ENCODE results near the gene CSTPP1.
A peak's percentile ranks its signal among the peaks of the same experiment; 100 is the strongest.

Gene CSTPP1

DNA sequence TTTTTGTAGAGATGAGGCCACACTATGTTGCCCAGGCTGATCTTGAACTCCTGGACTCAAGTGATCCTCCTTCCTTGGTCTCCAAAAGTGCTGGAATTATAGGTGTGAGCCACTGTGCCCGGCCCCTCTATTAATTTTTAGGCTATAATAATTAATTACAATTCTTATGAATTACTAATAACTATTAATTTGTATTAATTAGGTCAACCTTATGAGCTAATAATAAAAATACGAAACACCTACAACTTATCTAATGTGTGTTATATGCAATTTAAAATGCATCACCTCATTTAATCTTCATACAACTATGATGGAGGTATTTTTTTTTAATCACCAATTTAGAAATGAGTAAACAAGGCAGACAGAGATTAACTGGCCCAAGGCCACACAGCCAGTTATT, 44.5 kb upstream of the CSTPP1 start:
- no peak for DNase-seq
- TF ChIP-seq CTCF (IDR thresholded peaks at IDR 0.05; ENCODE audit: low read depth, low read length): no peak
- H3K27me3 ChIP-seq: no peaks in the 10 kb centered on the region
- H3K36me3 ChIP-seq: no peaks in the 10 kb centered on the region
- no peaks in the 10 kb centered on the region for H3K9me3 ChIP-seq
- H3K4me3 ChIP-seq (ENCODE audit: low read depth, low read length): no peak overlapping the region
- no peaks in the 10 kb centered on the region for H3K4me1 ChIP-seq

GRCh38 chr11:46892838-46893237, 43.7 kb upstream of the CSTPP1 start:
- H3K4me3 ChIP-seq (ENCODE audit: low read depth, low read length): no peak overlapping the region
- no peaks in the 10 kb centered on the region for H3K4me1 ChIP-seq
- TF ChIP-seq CTCF (IDR thresholded peaks at IDR 0.05; ENCODE audit: low read depth, low read length): no peak
- no peaks in the 10 kb centered on the region for H3K27me3 ChIP-seq
- DNase-seq: no peak
- no peaks in the 10 kb centered on the region for H3K36me3 ChIP-seq
- no peaks in the 10 kb centered on the region for H3K9me3 ChIP-seq

DNA sequence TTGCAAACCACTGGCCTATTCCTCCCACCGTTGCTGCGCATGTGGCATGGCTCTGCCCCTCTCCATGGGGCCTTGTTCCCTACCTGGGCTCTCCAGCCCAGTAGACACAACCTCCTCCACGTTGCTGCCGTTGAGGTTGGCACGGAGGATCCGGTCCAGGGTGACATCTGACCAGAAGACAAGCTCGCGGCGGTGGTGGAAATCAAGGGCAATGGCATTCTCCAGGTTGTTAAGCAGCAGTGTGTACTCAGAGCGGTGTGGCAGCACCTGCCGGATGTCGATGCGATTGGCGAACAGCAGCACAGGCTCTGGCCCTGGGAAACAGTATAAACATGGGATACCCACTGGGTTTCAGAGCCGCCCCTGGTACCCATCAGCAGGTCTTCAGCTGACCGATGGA, 42.1 kb upstream of the CSTPP1 start:
- no peaks in the 10 kb centered on the region for H3K9me3 ChIP-seq
- H3K27me3 ChIP-seq: no peaks in the 10 kb centered on the region
- no peaks in the 10 kb centered on the region for H3K36me3 ChIP-seq
- no peak for DNase-seq
- no peak for TF ChIP-seq CTCF (IDR thresholded peaks at IDR 0.05; ENCODE audit: low read depth, low read length)
- no peaks in the 10 kb centered on the region for H3K4me1 ChIP-seq
- no peak overlapping the region for H3K4me3 ChIP-seq (ENCODE audit: low read depth, low read length)

- no peaks in the 10 kb centered on the region for H3K36me3 ChIP-seq
- no peak for TF ChIP-seq CTCF (IDR thresholded peaks at IDR 0.05; ENCODE audit: low read depth, low read length)
- no peak for DNase-seq
Observed at GRCh38 chr11:46894961-46895360, 41.6 kb upstream of the CSTPP1 start.

DNA sequence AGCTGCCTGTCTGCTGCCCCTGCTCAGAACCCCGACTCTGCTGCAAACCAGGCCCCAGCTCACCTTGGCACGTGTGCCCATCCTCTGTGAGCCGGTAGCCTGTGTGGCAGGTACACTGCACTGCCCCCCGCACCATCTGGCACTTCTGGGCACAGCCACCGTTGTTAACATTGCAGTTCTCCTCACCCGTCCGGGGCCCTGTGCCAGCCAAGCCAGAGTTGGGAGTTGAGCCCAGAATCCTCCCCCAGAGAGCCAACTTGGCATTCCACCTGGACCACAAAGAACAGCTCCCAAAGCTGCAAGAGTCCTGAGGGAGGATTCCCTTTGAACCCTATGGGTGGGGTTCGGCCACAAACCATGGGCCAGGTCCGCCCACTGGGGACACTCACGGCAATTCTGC, 40.7 kb upstream of the CSTPP1 start:
- no peak for DNase-seq
- Histone ChIP-seq H3K36me3 (no peaks in the 10 kb centered on the region), H3K4me3 (ENCODE audit: low read depth, low read length) (no peak overlapping the region), H3K9me3 (no peaks in the 10 kb centered on the region), H3K4me1 (no peaks in the 10 kb centered on the region), H3K27me3 (no peaks in the 10 kb centered on the region)
- no peak for TF ChIP-seq CTCF (IDR thresholded peaks at IDR 0.05; ENCODE audit: low read depth, low read length)

More at GRCh38 chr11:46894961-46895360, 41.6 kb upstream of the CSTPP1 start:
- H3K9me3 ChIP-seq: no peaks in the 10 kb centered on the region
- no peaks in the 10 kb centered on the region for H3K27me3 ChIP-seq
- H3K4me1 ChIP-seq: no peaks in the 10 kb centered on the region
- H3K4me3 ChIP-seq (ENCODE audit: low read depth, low read length): no peak overlapping the region

- no peak overlapping the region for H3K4me3 ChIP-seq (ENCODE audit: low read depth, low read length)
- H3K27me3 ChIP-seq: no peaks in the 10 kb centered on the region
- TF ChIP-seq CTCF (IDR thresholded peaks at IDR 0.05; ENCODE audit: low read depth, low read length): peak; percentile 35
- no peaks in the 10 kb centered on the region for H3K9me3 ChIP-seq
- no peaks in the 10 kb centered on the region for H3K36me3 ChIP-seq
- no peaks in the 10 kb centered on the region for H3K4me1 ChIP-seq
- DNase-seq: no peak
Observed at GRCh38 chr11:46896719-46897406, 39.7 kb upstream of the CSTPP1 start.
